HepG2 (cell line): ENCODE measurements around the gene MESD. TPM values are rescaled to one million over a fixed set of nuclear protein-coding genes. Genes with fewer than 3 reads are reported as not detected.

Experiments used
- ATAC-seq: fragments of 200-7000 bp; cut with Tn5 transposase; 3 replicates; pipeline ENCODE4 v1.9.1; 2020; ENCODE audit warnings: mild to moderate bottlenecking, moderate library complexity
- BruUV-seq: library from RNA; stranded (reverse); fragments of 400-500 nt; replicated peaks from 2 replicates; lab custom pipeline; 2021; lab: Mats Ljungman, UMichigan
- CTCF ChIA-PET: fragments of 300-600 bp; formaldehyde crosslinking; extraction: SDS; loops from one replicate; lab custom pipeline; 2021; ENCODE audit warnings: low total read pairs, inconsistent platforms, low intra/inter-chr PET ratio; lab: Yijun Ruan, JAX
- POLR2A ChIA-PET: fragments of 350-600 bp; sonication (Branson Sonifier 250); formaldehyde crosslinking; loops from one replicate; lab custom pipeline; 2020; ENCODE audit warnings: antibody characterized with exemption, inconsistent platforms; lab: Yijun Ruan, JAX
- DNase-seq: peaks from one replicate; pipeline ENCODE4 v3.0.0-alpha.2; 2015; ENCODE audit warnings: low spot score
- FAIRE-seq: peaks from 3 replicates; lab custom pipeline; 2011; peaks lifted over from hg19 to GRCh38; lab: Jason Lieb, UNC
- H2AFZ ChIP-seq: one replicate; pipeline ENCODE4 v1.6.1; 2011; ENCODE audit warnings: low read length, inconsistent platforms
- H3K27ac ChIP-seq: fragments of 300-600 bp; 3 replicates; pipeline ENCODE4 v1.8.0; 2011; ENCODE audit warnings: mixed run types, mild to moderate bottlenecking, mixed read lengths, low read length, inconsistent platforms; ENCODE audit not compliant: insufficient read depth; ENCODE audit errors: extremely low read length
- H3K27me3 ChIP-seq, 2 experiments: fragments of 200-600 bp in 1 of 2; 2 replicates in 1 of 2; 3 replicates in 1 of 2; pipeline versions ENCODE4 v1.6.0 to v1.8.0; 2011; ENCODE audit warnings: low read length in 2 of 2, mild to moderate bottlenecking in 2 of 2, moderate library complexity in 2 of 2, inconsistent platforms in 1 of 2; ENCODE audit not compliant: insufficient read depth in 2 of 2, control insufficient read depth in 1 of 2
- H3K36me3 ChIP-seq, 2 experiments: fragments of 200-600 bp in 1 of 2; replicated peaks in 1 of 2; 2 replicates in 1 of 2; 3 replicates in 1 of 2; pipeline versions ENCODE4 v1.5.1 to v1.8.0; 2011; ENCODE audit warnings: low read length in 2 of 2, inconsistent platforms in 1 of 2; ENCODE audit not compliant: insufficient read depth in 2 of 2, control insufficient read depth in 1 of 2
- H3K4me1 ChIP-seq: 2 replicates; pipeline ENCODE4 v1.5.1; 2012; ENCODE audit warnings: low read length, inconsistent platforms; ENCODE audit not compliant: insufficient read depth
- H3K4me2 ChIP-seq: 2 replicates; pipeline ENCODE4 v1.6.0; 2011; ENCODE audit warnings: low read depth, low read length, inconsistent platforms
- H3K4me3 ChIP-seq, 3 experiments: fragments of 200-600 bp in 1 of 3; sonication (generic), shearing (Covaris generic) in 1 of 3; replicated peaks in 1 of 3; 2 replicates each; pipeline ENCODE4 v1.5.1; 2011 to 2016; ENCODE audit warnings: low read length in 3 of 3, inconsistent platforms in 2 of 3, low read depth in 2 of 3, mild to moderate bottlenecking in 2 of 3, control low read depth in 1 of 3, mixed read lengths in 1 of 3; ENCODE audit not compliant: insufficient read depth in 1 of 3
- H3K79me2 ChIP-seq: one replicate; pipeline ENCODE4 v1.6.1; 2011; ENCODE audit warnings: low read length, inconsistent platforms; ENCODE audit not compliant: insufficient read depth
- H3K9ac ChIP-seq: 2 replicates; pipeline ENCODE4 v1.6.0; 2011; ENCODE audit warnings: mild to moderate bottlenecking, low read depth, low read length, inconsistent platforms; ENCODE audit not compliant: insufficient read depth
- H3K9me3 ChIP-seq: 2 replicates; pipeline ENCODE4 v1.5.1; 2012; ENCODE audit warnings: mild to moderate bottlenecking, low read length
- H4K20me1 ChIP-seq: 2 replicates; pipeline ENCODE4 v1.6.0; 2011; ENCODE audit warnings: inconsistent platforms, mild to moderate bottlenecking, low read length, moderate library complexity; ENCODE audit not compliant: insufficient read depth
- AHR ChIP-seq: IDR thresholded peaks from 2 replicates; pipeline ENCODE4 v1.6.1; 2018; ENCODE audit warnings: missing genetic modification reagents, missing compliant biosample characterization
- GATA4 ChIP-seq: sonication (generic); IDR thresholded peaks from 2 replicates; pipeline ENCODE4 v1.6.1; 2016; ENCODE audit warnings: antibody characterized with exemption, low read depth, borderline replicate concordance
- KLF9 ChIP-seq: IDR thresholded peaks from 2 replicates; pipeline ENCODE4 v1.6.1; 2016; ENCODE audit warnings: low read depth
- MED13 ChIP-seq: sonication (generic); formaldehyde crosslinking; IDR thresholded peaks from 2 replicates; pipeline ENCODE4 v1.5.0; 2020; ENCODE audit warnings: missing genetic modification reagents
- MTA3 ChIP-seq: sonication (generic); formaldehyde crosslinking; IDR thresholded peaks from 2 replicates; pipeline ENCODE4 v1.4.0; 2020; ENCODE audit warnings: missing genetic modification reagents
- NFKB2 ChIP-seq: sonication (generic); formaldehyde crosslinking; IDR thresholded peaks from 2 replicates; pipeline ENCODE4 v1.4.0; 2020; ENCODE audit warnings: missing genetic modification reagents, borderline replicate concordance
- PPARG ChIP-seq: conservative IDR thresholded peaks from 2 replicates; pipeline ENCODE4 v1.6.1; 2016; ENCODE audit warnings: missing biosample characterization, missing genetic modification reagents
- REL ChIP-seq: sonication (generic); formaldehyde crosslinking; conservative IDR thresholded peaks from 2 replicates; pipeline ENCODE4 v1.8.0; 2022; ENCODE audit warnings: mild to moderate bottlenecking, missing genetic modification reagents, moderate library complexity
- RXRA ChIP-seq: sonication (generic); formaldehyde crosslinking; IDR thresholded peaks from 2 replicates; pipeline ENCODE4 v1.5.1; 2020; ENCODE audit warnings: missing genetic modification reagents
- SKI ChIP-seq: fragments of 450-650 bp; IDR thresholded peaks from one replicate; pipeline ENCODE4 v1.6.1; 2018; ENCODE audit warnings: mild to moderate bottlenecking; ENCODE audit not compliant: partially characterized antibody
- SRF ChIP-seq: IDR thresholded peaks from 2 replicates; pipeline ENCODE4 v1.6.1; 2011; ENCODE audit warnings: mild to moderate bottlenecking, low read depth, low read length, moderate library complexity
- TRIM24 ChIP-seq: sonication (generic); formaldehyde crosslinking; IDR thresholded peaks from 2 replicates; pipeline ENCODE4 v1.8.0; 2022; ENCODE audit warnings: mild to moderate bottlenecking, missing genetic modification reagents
- ZBTB3 ChIP-seq: sonication (generic); formaldehyde crosslinking; IDR thresholded peaks from 2 replicates; pipeline ENCODE4 v1.4.0; 2020; ENCODE audit warnings: low read depth, mild to moderate bottlenecking, moderate library complexity, missing genetic modification reagents, borderline replicate concordance
- ZFP36L2 ChIP-seq: sonication (generic); formaldehyde crosslinking; IDR thresholded peaks from 2 replicates; pipeline ENCODE4 v1.4.0; 2020; ENCODE audit warnings: missing genetic modification reagents
- ZNF24 ChIP-seq: fragments of 450-650 bp; IDR thresholded peaks from 2 replicates; pipeline ENCODE4 v1.6.1; 2017; ENCODE audit warnings: antibody characterized with exemption, mild to moderate bottlenecking
- ZNF570 ChIP-seq: sonication (generic); formaldehyde crosslinking; IDR thresholded peaks from 2 replicates; pipeline ENCODE4 v1.4.0; 2020; ENCODE audit warnings: mild to moderate bottlenecking, missing genetic modification reagents, borderline replicate concordance
- ZNF709 ChIP-seq: sonication (generic); formaldehyde crosslinking; IDR thresholded peaks from 2 replicates; pipeline ENCODE4 v1.5.0; 2020; ENCODE audit warnings: mild to moderate bottlenecking, missing genetic modification reagents
- ZNF749 ChIP-seq: sonication (generic); formaldehyde crosslinking; IDR thresholded peaks from 2 replicates; pipeline ENCODE4 v1.8.0; 2022; ENCODE audit warnings: mild to moderate bottlenecking, missing genetic modification reagents, moderate library complexity, borderline replicate concordance
- WGBS: methylation state at CpG from one replicate; pipeline ENCODE4 v1.1.6; 2017; ENCODE audit warnings: low lambda C conversion rate; 5-methylcytosine and 5-hydroxymethylcytosine counted together
- in situ Hi-C: cut with HindIII; loops from 2 replicates; pipeline ENCODE4 v1.10.0; 2017; ENCODE audit warnings: low pct_unique_long_range_greater_than_20kb; ENCODE audit not compliant: extremely low pct_ligation_motif_present
- intact Hi-C: fragments of 100-400 bp; cut with micrococcal nuclease; formaldehyde crosslinking; loops from one replicate; pipeline ENCODE4 v1.10.0; 2022; ENCODE audit not compliant: unreplicated experiment
- polyA plus RNA-seq, 8 experiments: library from polyadenylated mRNA; depleted of rRNA in 3 of 8; stranded (reverse) in 7 of 8; unstranded in 1 of 8; fragments of >200 nt; fragmentation: Illumina TruSeq in 4 of 8; extraction: Trizol in 4 of 8; gene quantifications; 2 replicates each; pipeline versions ENCODE4 v1.2.1 to v1.2.3, GENCODE V29; 2011 to 2016; ENCODE audit warnings: low read depth in 4 of 8, missing spikeins in 1 of 8, mixed read lengths in 1 of 8; ENCODE audit not compliant: insufficient read depth in 1 of 8
- total RNA-seq, 5 experiments: library from RNA; depleted of rRNA; stranded (reverse); fragments of >200 nt; fragmentation: Illumina TruSeq; extraction: Trizol; gene quantifications; 2 replicates each; pipeline ENCODE4 v1.2.3, GENCODE V29; 2016; ENCODE audit warnings: low read depth in 1 of 5
- TF ChIP-seq, protein P1 (sequence below): sonication (generic); formaldehyde crosslinking; IDR thresholded peaks from 2 replicates; pipeline ENCODE4 v1.8.1; 2023; ENCODE audit warnings: missing genetic modification reagents, inconsistent platforms, borderline replicate concordance
- TF ChIP-seq, protein P2 (sequence below): sonication (generic); formaldehyde crosslinking; IDR thresholded peaks from 2 replicates; pipeline ENCODE4 v1.4.0; 2020; ENCODE audit warnings: low read depth, missing genetic modification reagents

The MESD gene
- total and polyA plus RNA-seq, 2 of the 13 experiments (the other 11 are each of a cell fraction or from before 2014, with no cell fraction given), result 18.0 to 46.2 TPM

DNA sequence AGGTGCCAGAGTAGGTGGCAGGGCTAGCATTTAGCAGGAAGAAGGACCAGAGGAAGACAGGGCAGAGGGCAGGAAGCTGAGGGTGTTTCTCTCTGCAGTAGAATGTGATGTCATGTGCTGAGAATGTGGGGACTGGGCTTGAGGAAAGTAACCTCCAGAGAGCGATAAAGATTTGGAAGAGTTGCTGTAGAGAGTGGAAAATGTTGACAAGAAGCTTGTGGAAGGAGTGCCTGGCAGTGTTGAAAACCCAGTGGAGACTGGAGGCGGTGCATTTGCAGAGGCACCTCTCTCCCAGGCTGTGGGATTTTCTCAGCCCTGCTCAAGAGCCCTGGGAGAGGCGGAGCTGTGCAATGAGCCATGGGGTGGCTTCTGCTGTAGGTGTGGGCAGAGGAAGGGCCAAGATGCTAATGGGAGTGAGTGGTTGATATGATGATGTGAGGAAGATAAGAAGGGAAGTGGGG lies 54.8 kb downstream of the MESD start:
- Histone ChIP-seq H3K4me1 (no peaks in the 10 kb centered on the region), H3K36me3 (peaks cover 20 to 65% of the 10 kb centered on the region in 2 experiments; a peak in 4 of 5 replicates), H4K20me1 (no peaks in the 10 kb centered on the region), H3K4me3 (no peak overlapping the region), H3K9ac (no peak overlapping the region), H3K9me3 (no peaks in the 10 kb centered on the region), H3K79me2 (no peaks in the 10 kb centered on the region), H3K27ac (no peak overlapping the region), H3K4me2 (no peak overlapping the region), H3K27me3 (no peaks in the 10 kb centered on the region), H2AFZ (no peak overlapping the region)
- no TSS peak for BruUV-seq
- ChIA-PET CTCF (no interaction called here), POLR2A (no interaction called here)
- intact Hi-C loops (no loop called here), in situ Hi-C loops (no loop called here)
- 100% methylated on average over 3 of the region's 3 CpGs for WGBS
- no peak for ATAC-seq
- no peak for FAIRE-seq
- TF ChIP-seq MED13 (CRISPR knock-in tag) (no peak), ZFP36L2 (CRISPR knock-in tag) (no peak), SRF (no peak), RXRA (CRISPR knock-in tag) (no peak), ZNF24 (no peak), KLF9 (CRISPR knock-in tag) (no peak), NFKB2 (CRISPR knock-in tag) (no peak), ZNF570 (no peak), PPARG (no peak), SKI (no peak), MTA3 (no peak), AHR (CRISPR knock-in tag) (no peak), ZNF709 (CRISPR knock-in tag) (no peak), ZBTB3 (CRISPR knock-in tag) (no peak), TRIM24 (no peak), GATA4 (no peak), ZNF749 (CRISPR knock-in tag) (no peak), REL (CRISPR knock-in tag) (no peak)
- TF ChIP-seq, protein P1, sequence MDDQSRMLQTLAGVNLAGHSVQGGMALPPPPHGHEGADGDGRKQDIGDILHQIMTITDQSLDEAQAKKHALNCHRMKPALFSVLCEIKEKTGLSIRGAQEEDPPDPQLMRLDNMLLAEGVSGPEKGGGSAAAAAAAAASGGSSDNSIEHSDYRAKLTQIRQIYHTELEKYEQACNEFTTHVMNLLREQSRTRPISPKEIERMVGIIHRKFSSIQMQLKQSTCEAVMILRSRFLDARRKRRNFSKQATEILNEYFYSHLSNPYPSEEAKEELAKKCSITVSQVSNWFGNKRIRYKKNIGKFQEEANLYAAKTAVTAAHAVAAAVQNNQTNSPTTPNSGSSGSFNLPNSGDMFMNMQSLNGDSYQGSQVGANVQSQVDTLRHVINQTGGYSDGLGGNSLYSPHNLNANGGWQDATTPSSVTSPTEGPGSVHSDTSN (CRISPR knock-in tag), result no peak
- TF ChIP-seq, protein P2, sequence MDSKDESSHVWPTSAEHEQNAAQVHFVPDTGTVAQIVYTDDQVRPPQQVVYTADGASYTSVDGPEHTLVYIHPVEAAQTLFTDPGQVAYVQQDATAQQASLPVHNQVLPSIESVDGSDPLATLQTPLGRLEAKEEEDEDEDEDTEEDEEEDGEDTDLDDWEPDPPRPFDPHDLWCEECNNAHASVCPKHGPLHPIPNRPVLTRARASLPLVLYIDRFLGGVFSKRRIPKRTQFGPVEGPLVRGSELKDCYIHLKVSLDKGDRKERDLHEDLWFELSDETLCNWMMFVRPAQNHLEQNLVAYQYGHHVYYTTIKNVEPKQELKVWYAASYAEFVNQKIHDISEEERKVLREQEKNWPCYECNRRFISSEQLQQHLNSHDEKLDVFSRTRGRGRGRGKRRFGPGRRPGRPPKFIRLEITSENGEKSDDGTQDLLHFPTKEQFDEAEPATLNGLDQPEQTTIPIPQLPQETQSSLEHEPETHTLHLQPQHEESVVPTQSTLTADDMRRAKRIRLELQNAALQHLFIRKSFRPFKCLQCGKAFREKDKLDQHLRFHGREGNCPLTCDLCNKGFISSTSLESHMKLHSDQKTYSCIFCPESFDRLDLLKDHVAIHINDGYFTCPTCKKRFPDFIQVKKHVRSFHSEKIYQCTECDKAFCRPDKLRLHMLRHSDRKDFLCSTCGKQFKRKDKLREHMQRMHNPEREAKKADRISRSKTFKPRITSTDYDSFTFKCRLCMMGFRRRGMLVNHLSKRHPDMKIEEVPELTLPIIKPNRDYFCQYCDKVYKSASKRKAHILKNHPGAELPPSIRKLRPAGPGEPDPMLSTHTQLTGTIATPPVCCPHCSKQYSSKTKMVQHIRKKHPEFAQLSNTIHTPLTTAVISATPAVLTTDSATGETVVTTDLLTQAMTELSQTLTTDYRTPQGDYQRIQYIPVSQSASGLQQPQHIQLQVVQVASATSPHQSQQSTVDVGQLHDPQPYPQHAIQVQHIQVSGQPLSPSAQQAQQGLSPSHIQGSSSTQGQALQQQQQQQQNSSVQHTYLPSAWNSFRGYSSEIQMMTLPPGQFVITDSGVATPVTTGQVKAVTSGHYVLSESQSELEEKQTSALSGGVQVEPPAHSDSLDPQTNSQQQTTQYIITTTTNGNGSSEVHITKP, result no peak
- no peak for DNase-seq
